Left ventricle myocardium superior (tissue), 1 donor: ENCODE results near the gene GUCA2B. TPM values are rescaled to one million over a fixed set of nuclear protein-coding genes. Genes with fewer than 3 reads are reported as not detected.

Experiments
- ATAC-seq: fragments of 200-7000 bp; cut with Tn5 transposase; one replicate; pipeline ENCODE4 v1.9.1; 2020; ENCODE audit warnings: mild to moderate bottlenecking, moderate library complexity
- DNase-seq: peaks from one replicate; pipeline ENCODE4 v3.0.0-alpha.2; 2020
- intact Hi-C: fragments of 100-400 bp; cut with micrococcal nuclease; formaldehyde crosslinking; loops from one replicate; pipeline ENCODE4 v1.11.0; 2022
- long read RNA-seq: library from polyadenylated mRNA; unstranded; transcript quantifications from one replicate; pipeline ENCODE4 v2.0.0, GENCODE V29; 2021
- total RNA-seq: library from RNA; stranded (reverse); fragmentation: NEBNext Ultra II Directional; extraction: Animal tissue kit (Norgen Biotek cat#: 25700); gene quantifications from one replicate; pipeline ENCODE4 v1.2.1, GENCODE V29; 2021
- donor health status: DM: no; HTN: yes; CAD: no; lungs with severe emphysema.

The GUCA2B gene
- total RNA-seq, result not detected
- long read RNA-seq, result 0 reads

GRCh38 chr1:42152907-42153600 is at the start of gene GUCA2B:
GUCA2B (plus strand) TSS chr1:42153410; CDS start chr1:42153451, 41 bp downstream.
- intact Hi-C loops, result no loop called here
- DNase-seq, result no peak
- ATAC-seq, result no peak

- no peak for DNase-seq
- ATAC-seq, result no peak
- intact Hi-C loops, result no loop called here
These were observed 48.2 kb upstream of the GUCA2B start for GRCh38 chr1:42105025-42105424.

GRCh38 chr1:42108309-42108708 is 44.9 kb upstream of the GUCA2B start:
- intact Hi-C loops, result no loop called here
- DNase-seq, result no peak
- no peak for ATAC-seq

- intact Hi-C loops, result no loop called here
- ATAC-seq (no peak), DNase-seq (no peak)
These were observed 43.6 kb upstream of the GUCA2B start for GRCh38 chr1:42109600-42109999.

- intact Hi-C loops, result no loop called here
- DNase-seq (no peak), ATAC-seq (no peak)
These were observed 39.0 kb upstream of the GUCA2B start for GRCh38 chr1:42114229-42114628.

- intact Hi-C loops, result no loop called here
- no peak for DNase-seq
- ATAC-seq, result no peak
These were observed 36.0 kb upstream of the GUCA2B start for GRCh38 chr1:42117214-42117613.

GRCh38 chr1:42118125-42118524 is 35.1 kb upstream of the GUCA2B start:
- DNase-seq, result no peak
- intact Hi-C loops, result no loop called here
- ATAC-seq, result no peak

- DNase-seq (no peak), ATAC-seq (no peak)
- intact Hi-C loops, result no loop called here
These were observed 30.8 kb upstream of the GUCA2B start for GRCh38 chr1:42122408-42122807.

- intact Hi-C loops, result no loop called here
- DNase-seq (no peak), ATAC-seq (no peak)
These were observed 27.7 kb upstream of the GUCA2B start for GRCh38 chr1:42125552-42125951.

- ATAC-seq, result no peak
- intact Hi-C loops, result no loop called here
- no peak for DNase-seq
These were observed 25.4 kb upstream of the GUCA2B start for GRCh38 chr1:42127767-42128166.

- intact Hi-C loops, result no loop called here
- ATAC-seq (no peak), DNase-seq (no peak)
These were observed 24.7 kb upstream of the GUCA2B start for GRCh38 chr1:42128499-42128898.

- ATAC-seq (no peak), DNase-seq (no peak)
- intact Hi-C loops, result no loop called here
These were observed 24.2 kb upstream of the GUCA2B start for GRCh38 chr1:42128964-42129363.

- intact Hi-C loops, result no loop called here
- DNase-seq (no peak), ATAC-seq (no peak)
These were observed 23.0 kb upstream of the GUCA2B start for GRCh38 chr1:42130061-42130660.

- ATAC-seq (no peak), DNase-seq (no peak)
- intact Hi-C loops, result no loop called here
These were observed 19.8 kb upstream of the GUCA2B start for GRCh38 chr1:42133390-42133789.

- intact Hi-C loops, result no loop called here
- DNase-seq (no peak), ATAC-seq (no peak)
These were observed 19.2 kb upstream of the GUCA2B start for GRCh38 chr1:42133809-42134526.

GRCh38 chr1:42135426-42135825 is 17.8 kb upstream of the GUCA2B start:
- ATAC-seq (no peak), DNase-seq (no peak)
- intact Hi-C loops, result no loop called here

- DNase-seq (no peak), ATAC-seq (no peak)
- intact Hi-C loops, result no loop called here
These were observed 16.7 kb upstream of the GUCA2B start for GRCh38 chr1:42136466-42136865.

- DNase-seq (no peak), ATAC-seq (no peak)
- intact Hi-C loops, result no loop called here
These were observed 15.4 kb upstream of the GUCA2B start for GRCh38 chr1:42137766-42138165.

- intact Hi-C loops, result no loop called here
- ATAC-seq (no peak), DNase-seq (no peak)
These were observed 14.6 kb upstream of the GUCA2B start for GRCh38 chr1:42138586-42138985.

- ATAC-seq (no peak), DNase-seq (no peak)
- intact Hi-C loops, result no loop called here
These were observed 13.8 kb upstream of the GUCA2B start for GRCh38 chr1:42139444-42139843.

GRCh38 chr1:42140191-42140590 is 13.0 kb upstream of the GUCA2B start:
- intact Hi-C loops, result no loop called here
- no peak for DNase-seq
- no peak for ATAC-seq
